GM19193 (cell line): ENCODE data around the gene LRRC25.

Experiments
- POLR2A ChIP-seq: IDR thresholded peaks from 4 replicates; pipeline ENCODE4 v1.6.1; 2011; ENCODE audit not compliant: insufficient read depth, insufficient read length; ENCODE audit errors: extremely low read depth

Gene LRRC25

DNA sequence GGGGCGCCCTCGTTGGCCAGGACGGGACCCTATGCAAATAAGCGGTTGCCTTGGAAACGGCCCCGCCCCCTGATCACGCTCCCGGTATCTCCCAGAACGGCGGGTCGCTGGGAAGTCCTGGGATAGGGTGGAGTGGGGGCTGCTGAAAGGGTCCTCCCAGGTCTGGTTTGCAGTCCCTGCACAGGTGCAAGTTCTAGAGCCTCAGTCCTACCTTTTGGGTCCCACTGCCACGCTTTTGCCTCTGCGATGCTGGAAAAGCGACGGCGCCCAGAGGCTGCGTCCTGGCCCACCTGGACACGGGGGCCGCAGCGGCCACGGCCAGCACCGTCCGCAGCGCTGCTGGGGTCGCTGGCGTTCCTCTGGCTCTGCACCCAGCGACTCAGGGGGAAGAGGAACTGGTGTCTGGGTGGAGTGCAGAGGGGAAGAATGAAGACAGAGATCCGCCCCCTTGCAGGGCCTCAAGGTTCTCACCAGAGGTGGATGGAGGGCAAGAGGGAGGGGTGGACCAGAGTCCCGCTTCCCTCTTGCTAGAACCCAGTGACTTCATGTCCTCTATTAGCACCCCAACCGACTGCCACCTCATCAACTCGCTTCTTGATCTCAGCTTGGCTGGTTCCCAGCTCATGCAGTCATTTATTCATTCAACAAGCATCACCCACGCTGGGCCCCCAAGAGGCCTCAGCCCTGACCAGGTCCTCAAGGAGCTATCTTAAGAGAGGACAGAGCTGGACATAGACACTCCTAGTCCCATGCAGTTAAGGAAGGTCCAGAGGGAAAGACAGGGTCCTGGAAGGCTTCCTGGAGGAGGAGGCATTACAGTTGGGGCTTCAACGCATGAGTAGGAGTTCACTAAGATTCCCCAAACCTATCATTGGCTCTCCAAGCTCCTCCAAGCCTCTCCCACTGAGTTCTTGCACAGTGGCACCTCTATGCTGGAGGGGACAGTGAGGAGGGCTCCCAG is at the start of gene LRRC25:
Gene LRRC25, minus strand, starts transcription at position 381 of the 961 bp plus-strand sequence. CDS start 659 bp downstream, outside the sequence.
- peak; percentile 36 for TF ChIP-seq POLR2A

DNA sequence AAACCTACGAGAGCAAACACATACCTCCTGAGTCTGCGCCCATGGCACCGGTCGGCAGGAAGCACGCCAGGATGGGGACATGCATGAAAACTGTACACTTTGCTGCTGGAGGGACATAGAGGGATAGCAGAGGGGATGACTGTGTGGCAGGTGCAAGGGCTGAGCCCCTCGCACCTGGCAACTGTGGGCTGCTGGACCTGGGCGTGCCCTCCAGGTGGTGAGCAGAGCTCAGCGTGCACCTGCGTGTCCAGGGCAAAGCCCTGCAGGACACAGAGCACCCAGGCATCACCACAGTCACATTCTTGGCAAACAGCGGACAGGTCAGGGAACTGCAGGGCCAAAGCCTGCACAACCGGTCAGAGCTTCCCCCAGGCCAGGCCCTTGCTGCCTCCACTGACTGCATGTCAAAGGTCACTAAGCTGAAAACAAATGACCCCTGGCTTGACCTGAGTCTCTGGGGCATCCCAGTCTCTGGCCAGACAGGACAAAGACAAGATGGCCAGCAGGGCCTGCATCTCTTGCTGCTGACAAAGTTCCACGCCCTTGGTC is 49.5 kb upstream of the LRRC25 start:
- TF ChIP-seq POLR2A = no peak

DNA sequence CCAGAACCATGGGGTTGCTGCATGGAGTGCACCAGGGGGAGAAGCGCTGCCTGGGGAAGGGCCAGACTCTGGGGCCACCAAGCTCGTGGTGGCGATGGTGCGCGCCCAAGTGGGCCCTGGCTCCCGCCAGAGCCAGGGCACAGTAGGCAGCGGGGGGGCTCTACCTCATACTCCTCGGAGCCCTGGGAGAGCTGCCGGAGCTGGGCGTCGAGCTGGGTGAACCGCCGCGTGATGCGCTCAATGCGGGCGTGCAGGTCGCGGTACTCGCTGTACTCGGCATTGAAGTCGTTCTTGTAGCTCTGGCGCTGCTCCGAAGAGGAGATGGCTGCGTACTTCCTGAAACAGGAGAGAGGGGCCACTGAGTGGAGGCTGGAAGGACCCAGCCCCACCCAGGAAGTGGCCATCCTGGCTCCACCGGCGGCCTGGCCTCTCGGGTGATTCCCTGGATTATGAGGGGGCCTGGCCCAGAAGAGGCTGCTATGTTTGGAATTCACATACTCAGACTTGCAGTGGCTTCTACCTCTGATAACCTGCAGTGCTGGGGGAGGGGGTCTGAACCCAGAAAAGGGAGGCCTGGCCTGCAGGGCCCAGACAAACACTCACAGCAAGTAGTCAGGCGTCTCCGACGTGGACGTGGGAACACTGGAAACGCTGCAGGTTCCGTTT is 48.9 kb upstream of the LRRC25 start:
- TF ChIP-seq POLR2A = no peak

DNA sequence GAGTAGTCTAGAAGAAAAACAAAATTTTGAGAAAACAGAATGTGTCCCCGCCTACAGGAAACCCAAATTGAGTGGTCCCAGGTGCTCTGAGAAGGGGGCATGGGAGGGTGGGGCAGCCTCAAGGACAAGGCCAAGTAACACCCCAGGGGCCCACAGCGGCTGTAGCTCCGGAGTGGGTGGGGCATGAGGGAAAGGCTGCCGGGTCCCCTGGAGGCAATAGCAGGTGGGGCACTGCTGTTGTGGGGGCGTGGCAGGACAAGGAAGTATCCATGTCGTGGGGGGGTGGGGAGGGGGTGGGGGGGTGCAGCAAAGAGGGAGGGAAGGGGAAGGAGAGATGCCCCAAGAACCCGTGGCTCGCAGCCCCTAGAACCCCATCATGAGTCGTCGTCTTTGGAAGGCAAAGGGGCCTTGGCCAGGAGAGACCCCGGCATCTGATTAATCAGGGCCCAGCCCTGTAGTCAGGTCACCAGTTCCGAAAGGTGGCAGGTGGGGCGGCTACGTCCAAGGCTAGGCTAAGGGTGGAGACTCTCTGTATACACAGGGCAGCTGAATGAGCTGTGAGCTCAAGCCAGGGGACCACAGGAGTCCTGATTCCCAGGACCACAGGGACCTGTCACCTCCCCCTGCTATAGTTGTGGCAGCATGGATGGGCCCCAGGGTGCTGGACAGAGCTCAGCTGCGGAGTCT is 48.0 kb upstream of the LRRC25 start:
- TF ChIP-seq POLR2A = no peak

DNA sequence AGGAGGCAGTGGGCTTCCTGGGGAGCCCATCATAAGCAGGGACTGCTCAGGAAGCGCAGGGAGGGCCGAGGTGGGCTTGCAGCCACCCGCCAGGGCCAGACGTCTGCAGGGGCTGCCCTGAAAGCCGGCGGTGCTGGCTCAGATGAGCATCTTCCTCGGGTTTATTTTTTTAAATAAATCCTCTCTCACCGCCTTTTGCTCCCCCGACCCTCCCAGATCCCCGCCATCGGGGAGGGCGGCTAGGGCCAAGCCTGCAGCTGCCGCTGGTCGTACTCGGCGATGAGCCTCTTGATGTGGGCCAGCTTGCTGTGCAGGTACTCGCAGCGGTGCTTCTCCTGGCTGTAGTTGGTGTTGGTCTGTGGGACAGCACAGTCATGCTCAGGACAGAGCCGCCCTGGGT is 47.1 kb upstream of the LRRC25 start:
- TF ChIP-seq POLR2A = no peak

DNA sequence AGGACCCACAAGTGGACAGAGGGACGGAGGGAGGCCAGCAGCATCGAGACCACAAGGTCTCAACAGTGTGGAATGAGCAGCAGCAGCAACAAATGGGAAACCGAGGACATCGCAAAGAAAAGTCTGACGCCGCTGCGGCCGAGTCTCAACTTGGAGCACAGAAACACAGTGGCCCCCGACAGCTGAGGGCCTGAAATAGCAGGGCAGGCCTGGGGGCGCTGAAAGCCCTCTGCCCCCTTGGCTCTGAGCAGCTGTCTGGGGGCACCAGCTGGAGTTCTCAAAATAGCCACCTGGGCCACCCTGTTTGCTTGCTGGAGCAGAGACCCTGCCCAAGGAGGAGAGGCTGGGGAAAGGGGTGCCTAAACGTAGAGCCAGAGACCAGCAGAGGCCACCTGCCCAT is 46.4 kb upstream of the LRRC25 start:
- TF ChIP-seq POLR2A = no peak

DNA sequence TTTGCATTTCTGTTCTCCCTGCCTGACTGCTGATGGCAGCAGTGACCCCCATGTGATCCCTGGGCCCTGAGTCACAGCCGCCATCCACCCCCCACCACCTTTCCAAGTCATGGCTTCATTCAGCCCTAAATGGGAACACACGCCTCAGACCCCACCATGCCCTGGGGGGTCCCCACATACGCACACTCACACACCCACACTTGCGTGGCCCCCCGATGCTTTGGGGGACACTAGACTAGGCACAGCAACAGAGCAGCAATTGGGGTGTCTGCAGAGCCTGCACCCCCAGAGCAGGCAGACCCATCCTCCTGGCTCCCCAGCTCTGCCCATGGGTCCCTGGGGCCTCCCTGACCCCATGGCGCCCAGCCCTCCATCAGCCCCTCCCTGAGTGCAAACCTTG is 46.0 kb upstream of the LRRC25 start:
- no peak for TF ChIP-seq POLR2A

DNA sequence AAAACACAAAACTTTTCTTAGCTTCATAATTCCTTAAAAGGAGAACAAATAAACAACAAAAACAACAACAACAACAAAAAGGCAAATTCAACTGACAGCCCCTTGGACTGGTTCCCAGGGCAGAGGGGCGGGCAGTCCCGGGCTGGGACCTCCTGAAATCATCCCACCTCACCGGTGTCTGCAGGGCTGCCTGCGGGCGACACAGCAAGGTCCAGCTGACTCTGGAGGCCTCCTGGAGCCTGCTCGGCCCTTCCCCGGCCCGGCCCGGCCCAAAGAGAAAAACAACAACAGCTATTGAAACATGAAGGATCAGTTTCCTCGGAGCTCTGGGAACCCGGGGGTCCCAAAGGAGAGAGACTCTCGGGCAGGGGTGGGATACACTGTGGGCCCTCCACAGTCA is 45.5 kb upstream of the LRRC25 start:
- no peak for TF ChIP-seq POLR2A

DNA sequence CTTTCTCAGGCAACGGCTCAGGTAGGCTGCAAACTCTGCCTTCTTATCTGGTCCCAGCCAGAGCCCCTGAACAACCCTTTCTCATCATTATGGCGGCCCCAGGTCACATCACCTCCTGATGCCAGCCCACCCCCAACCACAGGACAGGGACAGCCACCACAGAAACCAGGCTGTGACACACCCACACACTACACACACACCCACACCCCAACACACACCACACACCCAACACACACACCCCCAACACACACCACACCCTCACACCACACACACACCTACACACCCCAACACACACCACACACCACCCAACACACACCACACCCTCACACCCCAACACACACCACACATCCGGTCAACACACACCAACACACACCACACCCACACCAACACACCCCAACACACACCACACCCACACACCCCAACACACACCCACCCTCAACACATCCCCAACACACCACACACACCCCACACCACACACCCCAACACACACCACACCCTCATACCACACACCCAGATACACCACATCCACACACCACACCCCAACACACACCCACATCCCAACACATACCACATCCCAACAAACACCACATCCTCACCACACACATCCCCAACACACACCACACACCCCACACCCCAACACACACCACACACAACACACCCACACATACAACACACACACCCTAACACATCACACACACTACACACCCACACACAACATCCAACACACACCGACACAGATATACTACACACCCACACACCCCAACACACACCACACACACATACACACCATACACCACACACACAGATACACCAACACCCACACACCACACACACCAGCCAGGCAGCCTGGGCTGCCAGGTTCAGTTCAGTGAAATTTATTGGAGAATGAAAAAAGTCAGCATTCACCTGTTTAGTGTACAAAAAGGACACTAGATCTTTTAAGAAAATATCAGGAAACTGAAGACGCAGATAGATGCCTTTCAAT is 44.7 kb upstream of the LRRC25 start:
- TF ChIP-seq POLR2A = no peak

DNA sequence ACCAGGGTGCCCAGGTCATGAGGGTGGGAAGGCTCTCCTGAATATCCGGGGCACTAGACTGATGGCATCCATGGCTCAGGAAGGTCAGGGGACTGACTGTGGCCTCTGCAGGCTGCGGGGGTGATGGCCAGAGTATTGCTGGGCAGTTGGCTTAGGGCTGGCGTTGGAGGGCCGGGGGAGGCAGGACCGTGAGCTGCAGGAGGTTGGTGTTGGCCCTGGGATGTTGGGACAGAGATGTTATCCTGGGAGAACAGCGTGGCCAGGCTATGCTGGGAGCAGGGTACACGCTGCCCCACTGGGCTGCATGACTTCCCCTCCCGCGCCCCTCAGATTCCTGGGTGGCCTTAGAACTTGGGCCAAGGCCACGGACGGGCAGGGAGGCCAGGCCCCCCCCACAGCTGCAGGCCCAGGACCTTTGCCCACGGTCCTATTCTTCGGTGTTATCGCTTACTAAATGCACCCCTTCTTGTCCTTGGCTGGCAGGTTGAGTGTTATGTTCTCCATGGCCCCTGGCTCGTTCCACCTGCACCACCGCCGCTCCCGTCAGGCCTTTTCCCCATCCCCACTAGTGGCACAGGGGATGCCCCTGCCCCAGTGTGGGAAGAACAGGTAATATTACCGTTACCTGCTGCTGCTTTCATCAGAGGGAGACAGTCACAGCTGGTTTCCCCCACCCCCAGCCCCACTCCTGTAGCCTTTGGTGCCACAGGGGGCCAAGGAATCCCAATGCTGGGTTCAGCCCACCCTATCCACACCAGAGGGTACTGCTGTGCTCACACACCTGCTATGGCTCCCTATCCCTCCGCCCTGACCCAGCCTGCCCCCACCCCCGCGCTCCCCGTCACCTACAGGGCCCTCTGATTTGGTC is 43.7 kb upstream of the LRRC25 start:
- no peak for TF ChIP-seq POLR2A

DNA sequence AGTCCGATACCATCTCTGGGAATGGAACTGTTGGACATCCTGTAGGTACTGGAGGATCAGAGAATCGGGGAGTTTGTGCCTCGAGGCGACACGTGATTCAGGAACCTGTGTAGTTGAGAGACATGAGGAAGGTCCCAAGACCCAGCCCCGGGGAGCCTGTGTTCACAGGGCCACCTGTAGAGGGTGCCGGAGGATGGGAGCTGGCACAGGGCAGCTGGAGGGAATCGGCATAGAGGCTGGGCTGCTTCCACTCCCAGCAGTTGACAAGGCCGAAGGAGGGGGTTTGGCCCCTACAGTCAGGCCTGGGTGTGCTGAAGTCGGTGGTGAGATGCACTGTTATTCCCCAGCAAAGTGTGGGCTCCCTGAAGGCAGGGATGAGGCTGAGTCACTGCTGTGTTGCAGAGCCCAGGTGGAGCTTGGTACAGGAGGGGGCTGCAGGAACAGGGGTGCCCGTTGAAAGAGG is 43.0 kb upstream of the LRRC25 start:
- TF ChIP-seq POLR2A = peak; percentile 35

DNA sequence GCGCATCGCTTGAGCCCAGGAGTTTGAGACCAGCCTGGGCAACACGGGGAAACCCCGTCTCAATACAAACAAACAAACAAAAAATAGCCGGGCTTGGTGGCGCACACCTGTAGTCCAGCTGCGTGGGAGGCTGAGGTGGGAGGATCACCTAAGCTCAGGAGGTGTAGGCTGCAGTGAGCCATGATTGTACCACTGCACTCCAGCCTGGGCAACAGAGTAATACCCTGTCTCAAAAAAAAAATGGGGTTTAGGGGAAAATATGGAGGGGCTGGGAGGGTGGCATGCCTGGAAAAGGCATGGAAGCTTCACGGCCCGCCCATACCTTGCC is 42.5 kb upstream of the LRRC25 start:
- no peak for TF ChIP-seq POLR2A
